ENCODE measurements around the gene SHISAL1.

- no peak for TF ChIP-seq EP300 (IDR thresholded peaks at IDR 0.05)
- TF ChIP-seq CTCF (IDR thresholded peaks at IDR 0.05), result no peak
- TF ChIP-seq POLR2A (IDR thresholded peaks at IDR 0.05), result no peak
These were observed 111.7 kb downstream of the SHISAL1 start for GRCh38 chr22:44200855-44201550.

All from ovary (tissue), 3 donors.